HEK293T (cell line): ENCODE results near the gene SLC27A2.

ENCODE experiments used
- CTCF ChIA-PET: fragments of 350-600 bp; formaldehyde crosslinking; extraction: SDS; loops from one replicate; lab custom pipeline; 2021; ENCODE audit warnings: antibody characterized with exemption, inconsistent platforms; lab: Yijun Ruan, JAX
- POLR2A ChIA-PET: fragments of 350-600 bp; formaldehyde crosslinking; extraction: SDS; loops from one replicate; lab custom pipeline; 2020; ENCODE audit warnings: antibody characterized with exemption, inconsistent platforms; lab: Yijun Ruan, JAX
- DNase-seq: peaks from one replicate; pipeline ENCODE4 v3.0.0; 2012; ENCODE audit warnings: mixed read lengths; ENCODE audit errors: extremely low spot score
- ARNT ChIP-seq: fragments of 450-650 bp; IDR thresholded peaks from 2 replicates; pipeline ENCODE4 v1.6.1; 2017; ENCODE audit warnings: mild to moderate bottlenecking
- BHLHE40 ChIP-seq: fragments of 450-650 bp; IDR thresholded peaks from 2 replicates; pipeline ENCODE4 v1.6.1; 2016; ENCODE audit warnings: mild to moderate bottlenecking, moderate library complexity, borderline replicate concordance
- CTBP1 ChIP-seq: fragments of 450-650 bp; IDR thresholded peaks from 2 replicates; pipeline ENCODE4 v1.6.1; 2016; ENCODE audit warnings: borderline replicate concordance
- ELF4 ChIP-seq: fragments of 450-650 bp; IDR thresholded peaks from 2 replicates; pipeline ENCODE4 v1.6.1; 2017; ENCODE audit warnings: antibody characterized with exemption
- FOXA1 ChIP-seq: fragments of 450-650 bp; IDR thresholded peaks from 2 replicates; pipeline ENCODE4 v1.6.1; 2016; ENCODE audit warnings: mild to moderate bottlenecking
- FOXK2 ChIP-seq: fragments of 450-650 bp; IDR thresholded peaks from 2 replicates; pipeline ENCODE4 v1.6.1; 2016; ENCODE audit warnings: mild to moderate bottlenecking
- FOXM1 ChIP-seq: fragments of 450-650 bp; IDR thresholded peaks from 2 replicates; pipeline ENCODE4 v1.6.1; 2017; ENCODE audit warnings: mild to moderate bottlenecking, borderline replicate concordance
- HDGF ChIP-seq: fragments of 450-650 bp; IDR thresholded peaks from 2 replicates; pipeline ENCODE4 v1.6.1; 2017; ENCODE audit warnings: antibody characterized with exemption, borderline replicate concordance
- L3MBTL2 ChIP-seq: fragments of 450-650 bp; conservative IDR thresholded peaks from 2 replicates; pipeline ENCODE4 v1.6.1; 2016; ENCODE audit warnings: mild to moderate bottlenecking
- LEF1 ChIP-seq: fragments of 450-650 bp; IDR thresholded peaks from 2 replicates; pipeline ENCODE4 v1.6.1; 2017; ENCODE audit warnings: mild to moderate bottlenecking, borderline replicate concordance
- NFRKB ChIP-seq: fragments of 450-650 bp; IDR thresholded peaks from 2 replicates; pipeline ENCODE4 v1.6.1; 2016; ENCODE audit warnings: mild to moderate bottlenecking, moderate library complexity
- SP1 ChIP-seq: fragments of 450-650 bp; IDR thresholded peaks from 2 replicates; pipeline ENCODE4 v1.6.1; 2017
- SUZ12 ChIP-seq: fragments of 450-650 bp; IDR thresholded peaks from 2 replicates; pipeline ENCODE4 v1.6.1; 2016; ENCODE audit warnings: mild to moderate bottlenecking
- TARDBP ChIP-seq: fragments of 450-650 bp; IDR thresholded peaks from 2 replicates; pipeline ENCODE4 v1.6.1; 2016
- ZNF384 ChIP-seq: fragments of 450-650 bp; IDR thresholded peaks from 2 replicates; pipeline ENCODE4 v1.6.1; 2016
- TF ChIP-seq, protein P1 (sequence below): fragments of 450-650 bp; IDR thresholded peaks from 2 replicates; pipeline ENCODE4 v1.6.1; 2016

The SLC27A2 gene

DNA sequence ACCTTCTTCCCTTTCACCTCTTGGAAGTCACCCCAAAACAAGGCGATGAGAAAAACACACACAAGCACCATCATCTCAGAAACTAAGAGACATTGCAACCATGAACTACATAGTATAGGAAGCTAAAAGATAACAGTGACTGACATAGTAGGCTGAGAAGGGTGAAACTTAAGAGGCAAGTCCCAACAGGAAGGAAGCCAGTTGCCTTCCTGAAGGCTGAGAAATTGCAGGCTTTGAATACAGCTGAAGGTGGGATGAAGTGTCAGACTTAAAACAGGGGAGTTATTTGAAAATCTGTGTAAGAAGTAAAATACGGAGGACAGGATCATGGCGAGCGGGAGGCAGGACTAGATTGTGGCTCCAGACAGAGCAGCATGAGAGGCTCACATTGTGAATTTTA lies 27.8 kb downstream of the SLC27A2 start:
- ChIA-PET POLR2A (no interaction called here), CTCF (no interaction called here)
- no peak for TF ChIP-seq CTBP1
- TF ChIP-seq, protein P1, sequence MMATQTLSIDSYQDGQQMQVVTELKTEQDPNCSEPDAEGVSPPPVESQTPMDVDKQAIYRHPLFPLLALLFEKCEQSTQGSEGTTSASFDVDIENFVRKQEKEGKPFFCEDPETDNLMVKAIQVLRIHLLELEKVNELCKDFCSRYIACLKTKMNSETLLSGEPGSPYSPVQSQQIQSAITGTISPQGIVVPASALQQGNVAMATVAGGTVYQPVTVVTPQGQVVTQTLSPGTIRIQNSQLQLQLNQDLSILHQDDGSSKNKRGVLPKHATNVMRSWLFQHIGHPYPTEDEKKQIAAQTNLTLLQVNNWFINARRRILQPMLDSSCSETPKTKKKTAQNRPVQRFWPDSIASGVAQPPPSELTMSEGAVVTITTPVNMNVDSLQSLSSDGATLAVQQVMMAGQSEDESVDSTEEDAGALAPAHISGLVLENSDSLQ: no peak
- no peak for TF ChIP-seq LEF1
- no peak for TF ChIP-seq L3MBTL2
- TF ChIP-seq HDGF: no peak
- TF ChIP-seq FOXA1: no peak
- no peak for TF ChIP-seq SUZ12
- TF ChIP-seq FOXK2: no peak
- no peak for TF ChIP-seq ARNT
- TF ChIP-seq ELF4: no peak
- no peak for TF ChIP-seq FOXM1
- TF ChIP-seq SP1: no peak
- no peak for TF ChIP-seq ZNF384
- no peak for TF ChIP-seq NFRKB
- no peak for TF ChIP-seq TARDBP
- DNase-seq: no peak

DNA sequence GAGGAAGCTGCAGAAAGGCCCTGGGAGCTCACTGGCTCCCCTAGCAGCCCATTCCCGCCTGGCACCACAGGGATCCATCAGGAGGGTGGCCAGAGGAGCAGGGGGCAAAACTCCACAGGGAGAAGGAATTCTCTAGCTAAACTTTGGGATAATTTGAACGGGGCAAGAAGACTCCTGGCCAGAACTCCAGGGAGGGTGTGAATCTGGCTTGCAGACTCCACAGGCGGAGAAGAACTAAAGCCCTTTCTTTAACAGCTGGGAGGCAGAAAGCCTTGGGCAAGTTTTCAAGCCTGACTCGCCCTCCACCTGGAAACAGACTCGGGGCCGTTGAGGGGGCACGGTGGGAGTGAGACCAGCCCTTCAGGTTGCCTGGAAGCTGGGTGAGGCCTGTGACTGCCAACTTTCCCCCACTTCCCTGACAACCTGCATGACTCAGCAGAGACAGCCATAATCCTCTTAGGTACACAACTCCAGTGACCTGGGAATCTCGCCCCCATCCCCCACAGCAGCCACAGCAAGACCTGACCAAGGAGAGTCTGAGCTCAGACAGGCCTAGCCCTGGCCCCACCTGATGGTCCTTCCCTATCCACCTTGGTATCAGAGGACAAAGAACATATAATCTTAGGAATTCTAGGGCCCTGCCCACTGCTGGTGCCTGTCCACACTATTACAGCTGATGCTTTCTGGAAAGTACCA lies 28.6 kb downstream of the SLC27A2 start:
- TF ChIP-seq FOXA1: no peak
- TF ChIP-seq SP1: no peak
- CTCF ChIA-PET: no interaction called here
- DNase-seq: no peak
- POLR2A ChIA-PET: no interaction called here

DNA sequence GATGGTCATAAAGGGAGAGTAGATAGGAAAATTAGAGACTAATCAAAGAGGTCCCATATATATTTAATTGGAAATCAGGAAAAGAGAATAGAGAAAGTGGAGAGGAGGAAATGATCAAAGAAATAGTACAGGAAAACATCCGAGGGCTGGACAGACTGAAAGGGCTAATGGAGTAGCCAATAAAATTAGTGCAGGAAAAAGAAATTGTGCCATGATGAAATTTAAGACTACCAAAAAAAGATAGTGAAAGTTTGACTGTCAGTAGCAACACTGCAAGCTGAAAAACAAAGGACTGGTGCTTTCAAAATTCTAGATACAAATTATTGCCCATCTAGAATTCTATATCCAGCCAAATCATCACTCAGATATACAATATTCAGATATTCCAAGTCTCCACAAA lies 36.3 kb downstream of the SLC27A2 start:
- POLR2A ChIA-PET: no interaction called here
- CTCF ChIA-PET: interaction anchor here (0.6 kb wide), 1 partner anchor 795 kb away, joined by 4 read pairs; the partner anchor contains the start of gene FGF7
- no peak for TF ChIP-seq ELF4

DNA sequence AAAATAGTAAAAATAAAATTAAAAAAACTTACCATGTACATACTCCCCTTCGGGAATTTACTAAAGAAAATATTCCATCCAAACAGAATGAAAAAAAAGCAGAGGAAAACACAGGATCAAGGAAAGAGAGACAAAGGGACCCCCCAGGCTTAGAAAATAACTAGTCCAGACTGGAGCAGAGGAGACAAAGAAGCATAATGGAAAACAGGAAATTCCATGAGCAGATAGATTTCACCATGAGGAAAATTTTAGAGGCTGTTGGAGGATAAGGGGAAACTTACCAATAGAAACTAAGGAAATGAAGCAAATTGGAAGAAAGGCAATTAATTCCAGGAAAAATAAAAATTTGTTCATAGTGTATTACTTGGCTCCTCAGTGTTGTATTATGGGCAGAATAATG lies 36.7 kb downstream of the SLC27A2 start:
- no peak for TF ChIP-seq SUZ12
- no peak for TF ChIP-seq L3MBTL2
- TF ChIP-seq FOXA1: no peak
- TF ChIP-seq NFRKB: no peak
- TF ChIP-seq HDGF: no peak
- no peak for TF ChIP-seq SP1
- TF ChIP-seq BHLHE40: no peak
- TF ChIP-seq CTBP1: no peak
- TF ChIP-seq, protein P1: no peak
- TF ChIP-seq FOXM1: no peak
- no peak for TF ChIP-seq ZNF384
- no peak for TF ChIP-seq LEF1
- TF ChIP-seq TARDBP: no peak
- no peak for TF ChIP-seq ARNT
- DNase-seq: no peak
- ChIA-PET CTCF (no interaction called here), POLR2A (no interaction called here)

More for the DNA sequence above, 36.3 kb downstream of the SLC27A2 start:
- no peak for DNase-seq

DNA sequence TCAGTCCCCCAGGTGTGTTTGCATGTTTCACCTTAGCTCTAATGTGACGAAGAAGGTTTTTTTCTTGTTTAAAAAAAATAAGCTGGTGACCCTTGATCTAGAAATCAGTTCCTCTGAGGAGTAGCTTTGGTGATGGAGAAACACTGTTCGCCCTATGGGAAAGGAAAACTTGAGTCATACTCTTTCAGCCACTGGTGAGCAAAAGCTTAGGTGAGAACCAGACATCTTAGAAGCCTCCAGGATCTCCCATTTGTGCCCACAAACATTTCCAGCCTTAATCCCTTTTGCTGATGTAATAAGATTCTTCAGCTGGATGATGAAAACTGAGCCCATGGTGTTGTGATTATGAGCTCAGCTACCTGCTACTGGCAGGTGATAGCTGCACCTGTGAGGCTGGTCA lies 37.8 kb downstream of the SLC27A2 start:
- DNase-seq: no peak
- ChIA-PET CTCF (interaction anchor here (0.6 kb wide), 1 partner anchor 827 kb away, joined by 3 read pairs; no protein-coding TSS in a partner anchor), POLR2A (no interaction called here)
- no peak for TF ChIP-seq BHLHE40
- no peak for TF ChIP-seq CTBP1
- TF ChIP-seq FOXA1: no peak
- TF ChIP-seq TARDBP: no peak
- TF ChIP-seq L3MBTL2: no peak
- TF ChIP-seq, protein P1: no peak
- TF ChIP-seq SUZ12: no peak
- no peak for TF ChIP-seq FOXK2
- no peak for TF ChIP-seq FOXM1
- TF ChIP-seq SP1: no peak
- TF ChIP-seq ELF4: no peak
- no peak for TF ChIP-seq ARNT
- no peak for TF ChIP-seq LEF1
- no peak for TF ChIP-seq ZNF384
- no peak for TF ChIP-seq HDGF

DNA sequence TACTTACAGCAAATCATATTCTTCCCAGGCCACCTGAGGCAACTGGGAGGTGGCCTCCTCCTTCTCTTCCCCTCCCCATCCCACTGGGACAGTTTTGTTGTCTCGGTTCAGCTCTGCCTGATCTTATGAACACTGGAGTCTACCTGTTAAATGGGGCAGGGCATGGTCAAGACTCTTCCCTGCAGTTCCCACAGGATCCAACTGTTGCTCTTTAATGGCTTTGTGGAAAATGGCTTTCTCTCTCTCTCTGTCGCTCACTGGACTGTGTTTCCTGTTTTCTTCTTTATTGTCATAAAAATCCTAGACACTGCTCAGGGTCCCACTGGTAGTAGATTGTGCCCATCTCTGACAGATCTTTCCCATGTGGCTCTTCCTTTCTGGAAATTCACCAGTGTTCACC lies 40.2 kb downstream of the SLC27A2 start:
- no peak for DNase-seq
- no peak for TF ChIP-seq TARDBP
- no peak for TF ChIP-seq SUZ12
- TF ChIP-seq FOXM1: no peak
- TF ChIP-seq ARNT: no peak
- TF ChIP-seq, protein P1: no peak
- TF ChIP-seq FOXK2: no peak
- no peak for TF ChIP-seq BHLHE40
- no peak for TF ChIP-seq HDGF
- no peak for TF ChIP-seq ZNF384
- no peak for TF ChIP-seq ELF4
- TF ChIP-seq SP1: no peak
- TF ChIP-seq FOXA1: no peak
- no peak for TF ChIP-seq L3MBTL2
- TF ChIP-seq CTBP1: no peak
- TF ChIP-seq LEF1: no peak
- TF ChIP-seq NFRKB: no peak
- ChIA-PET CTCF (no interaction called here), POLR2A (no interaction called here)
